Activated CD8-positive, alpha-beta T cell treated with anti-CD3 and anti-CD28 coated beads for 36 hours (primary cell): Measurements from ENCODE around the gene C6orf47. TPM values are rescaled to one million over a fixed set of nuclear protein-coding genes. Genes with fewer than 3 reads are reported as not detected.

ENCODE experiments used
- ATAC-seq: fragments of 200-7000 bp; cut with Tn5 transposase; one replicate; pipeline ENCODE4 v1.10.0; 2021; ENCODE audit warnings: mild to moderate bottlenecking, moderate library complexity
- CTCF ChIA-PET: fragments of 350-600 bp; sonication (Branson Sonifier 250); formaldehyde crosslinking; loops from one replicate; lab custom pipeline; 2021; ENCODE audit warnings: antibody characterized with exemption; lab: Charles Lee
- POLR2A ChIA-PET: fragments of 350-600 bp; sonication (Branson Sonifier 250); formaldehyde crosslinking; loops from one replicate; lab custom pipeline; 2021; ENCODE audit warnings: antibody characterized with exemption; lab: Charles Lee
- DNase-seq: peaks from one replicate; pipeline ENCODE4 v3.0.0-alpha.2; 2020
- H3K27ac Mint-ChIP-seq: one replicate; pipeline ENCODE4 v1.8.0; 2021; ENCODE audit warnings: mild to moderate bottlenecking, mixed read lengths
- H3K27me3 Mint-ChIP-seq: one replicate; pipeline ENCODE4 v1.8.0; 2021; ENCODE audit warnings: mixed read lengths
- H3K36me3 Mint-ChIP-seq: one replicate; pipeline ENCODE4 v1.8.0; 2021; ENCODE audit warnings: low read depth, mixed read lengths
- H3K4me1 Mint-ChIP-seq: one replicate; pipeline ENCODE4 v1.8.0; 2021; ENCODE audit warnings: low read depth, mixed read lengths
- H3K4me3 Mint-ChIP-seq: one replicate; pipeline ENCODE4 v1.8.0; 2021; ENCODE audit warnings: mild to moderate bottlenecking, moderate library complexity, mixed read lengths
- H3K9me3 Mint-ChIP-seq: one replicate; pipeline ENCODE4 v1.8.0; 2021; ENCODE audit warnings: mixed read lengths
- intact Hi-C: fragments of 100-400 bp; cut with micrococcal nuclease; formaldehyde crosslinking; loops from one replicate; pipeline ENCODE4 v1.10.0; 2022
- total RNA-seq, 2 experiments: library from RNA; stranded (reverse); gene quantifications; one replicate each; pipeline ENCODE4 v1.2.3, GENCODE V29; 2021
- TF ChIP-seq, protein P1 (sequence below): fragments of 200-600 bp; IDR thresholded peaks from one replicate; pipeline ENCODE4 v1.8.0; 2022; ENCODE audit warnings: antibody characterized with exemption, mild to moderate bottlenecking

C6orf47 gene
- total RNA-seq, 2 experiments from 2014 or later = 11.4 to 11.7 TPM

DNA sequence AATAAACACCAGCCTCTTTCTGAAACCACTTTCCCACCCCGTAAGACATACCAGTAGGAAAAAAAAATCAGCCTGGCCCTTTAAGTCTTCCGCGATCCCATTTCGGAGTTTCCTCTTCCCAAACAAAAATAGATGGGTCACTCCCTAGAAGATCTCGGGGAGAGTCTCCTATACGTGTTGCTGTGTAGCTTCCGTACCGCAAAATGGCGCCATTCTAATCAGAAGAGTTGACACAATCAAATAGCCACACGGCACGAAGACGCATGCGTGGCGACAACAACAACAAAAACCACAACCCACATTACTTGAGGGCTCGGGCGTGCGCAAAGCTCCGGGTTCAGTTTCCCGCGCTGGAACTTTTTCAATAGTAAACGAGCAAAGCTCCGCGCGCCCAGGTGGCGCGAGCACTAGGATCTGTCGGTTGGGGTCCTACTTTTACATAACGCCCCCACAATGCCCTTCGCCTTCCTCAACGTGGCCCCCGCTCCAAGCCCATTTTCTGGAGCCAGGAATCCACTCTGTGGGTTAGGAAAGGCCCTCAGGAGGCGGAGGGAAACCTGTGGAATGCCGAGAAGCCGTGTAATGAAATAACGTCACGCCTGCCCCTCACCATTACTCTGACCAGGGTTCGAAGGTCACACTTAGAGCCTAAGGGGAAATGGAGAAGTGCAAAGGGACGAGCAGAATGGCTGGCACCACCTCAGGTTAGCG, 4.4 kb upstream of the C6orf47 start, which contains the start of gene GPANK1:
Gene GPANK1 (minus strand): TSS at position 208 of the 711 bp plus-strand sequence. CDS start 519 bp downstream, outside the sequence.
- no peaks in the 10 kb centered on the region for H3K9me3 Mint-ChIP-seq
- H3K27me3 Mint-ChIP-seq = no peaks in the 10 kb centered on the region
- peak within 1 kb of the TSS; percentile 98 for H3K4me3 Mint-ChIP-seq
- ChIA-PET CTCF (interaction anchor here (0.7 to 2.8 kb wide), 4 partner anchors 12 to 85 kb away, joined by 3 to 16 read pairs (median 4); partner anchors contain the start of genes ABHD16A and BAG6), POLR2A (interaction anchor here (0.6 to 8.5 kb wide), 33 partner anchors 8 to 199 kb away, joined by 3 to 160 read pairs (median 4); partner anchors contain the start of genes ABHD16A, APOM, BAG6 and DDX39B)
- H3K4me1 Mint-ChIP-seq = peaks cover 63% of the 10 kb centered on the region
- H3K27ac Mint-ChIP-seq = peak within 1 kb of the TSS; percentile 97
- intact Hi-C loops = loop anchor here (2.0 to 10.0 kb wide), 3 partner anchors 44 to 170 kb away; partner anchors contain the start of genes ATP6V1G2, DDX39B, NFKBIL1 and PRRC2A
- TF ChIP-seq, protein P1, sequence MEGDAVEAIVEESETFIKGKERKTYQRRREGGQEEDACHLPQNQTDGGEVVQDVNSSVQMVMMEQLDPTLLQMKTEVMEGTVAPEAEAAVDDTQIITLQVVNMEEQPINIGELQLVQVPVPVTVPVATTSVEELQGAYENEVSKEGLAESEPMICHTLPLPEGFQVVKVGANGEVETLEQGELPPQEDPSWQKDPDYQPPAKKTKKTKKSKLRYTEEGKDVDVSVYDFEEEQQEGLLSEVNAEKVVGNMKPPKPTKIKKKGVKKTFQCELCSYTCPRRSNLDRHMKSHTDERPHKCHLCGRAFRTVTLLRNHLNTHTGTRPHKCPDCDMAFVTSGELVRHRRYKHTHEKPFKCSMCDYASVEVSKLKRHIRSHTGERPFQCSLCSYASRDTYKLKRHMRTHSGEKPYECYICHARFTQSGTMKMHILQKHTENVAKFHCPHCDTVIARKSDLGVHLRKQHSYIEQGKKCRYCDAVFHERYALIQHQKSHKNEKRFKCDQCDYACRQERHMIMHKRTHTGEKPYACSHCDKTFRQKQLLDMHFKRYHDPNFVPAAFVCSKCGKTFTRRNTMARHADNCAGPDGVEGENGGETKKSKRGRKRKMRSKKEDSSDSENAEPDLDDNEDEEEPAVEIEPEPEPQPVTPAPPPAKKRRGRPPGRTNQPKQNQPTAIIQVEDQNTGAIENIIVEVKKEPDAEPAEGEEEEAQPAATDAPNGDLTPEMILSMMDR = no peak
- DNase-seq (peak; percentile 96), ATAC-seq (peak; percentile 25)
- peaks cover 80% of the 10 kb centered on the region for H3K36me3 Mint-ChIP-seq

DNA sequence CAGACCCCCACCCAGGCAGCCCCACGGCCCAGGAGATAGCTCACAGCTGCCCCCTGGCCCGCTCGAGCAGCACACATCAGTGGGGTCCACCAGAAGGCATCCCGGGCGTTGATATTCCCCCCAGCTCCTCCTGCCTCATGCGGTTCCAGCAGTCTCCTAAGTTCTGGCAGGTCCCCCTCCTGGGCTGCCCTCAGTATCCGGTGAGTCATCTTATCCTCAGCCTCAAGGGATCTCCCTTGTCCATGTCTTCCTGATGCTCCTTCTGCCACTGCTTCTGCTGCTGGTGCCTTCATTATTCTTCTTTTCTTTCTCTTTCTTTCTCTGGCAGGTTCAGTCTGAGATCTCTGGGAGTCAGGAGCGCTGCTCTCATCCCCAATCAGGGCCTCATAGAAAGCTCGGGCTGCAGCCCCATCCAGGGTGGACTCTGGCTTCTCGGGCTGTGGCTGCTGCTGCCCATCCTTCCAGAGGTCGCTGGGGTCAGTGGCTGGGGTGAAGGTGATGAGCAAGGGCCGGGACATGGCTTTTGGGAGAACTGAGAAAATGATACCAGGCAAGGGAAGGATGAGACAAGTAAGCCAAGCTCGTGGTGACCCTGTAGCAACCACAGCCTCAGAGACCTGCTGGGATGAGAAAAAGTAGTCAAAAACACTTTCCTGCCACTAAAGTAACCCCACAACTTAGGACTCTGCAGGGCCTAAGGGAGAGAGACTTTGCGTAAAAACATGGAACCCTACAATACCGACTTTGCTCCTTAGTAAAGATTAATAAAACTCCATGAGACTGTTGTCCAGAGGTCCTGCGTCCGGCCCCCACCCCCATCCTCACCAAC, 3.6 kb upstream of the C6orf47 start:
- Mint-ChIP-seq H3K36me3 (peaks cover 82% of the 10 kb centered on the region), H3K27ac (peak overlapping the region; percentile 97), H3K4me3 (peak overlapping the region; percentile 98), H3K9me3 (no peaks in the 10 kb centered on the region), H3K27me3 (no peaks in the 10 kb centered on the region), H3K4me1 (peaks cover 67% of the 10 kb centered on the region)
- ATAC-seq (no peak), DNase-seq (no peak)
- intact Hi-C loops = loop anchor here (2.0 to 10.0 kb wide), 3 partner anchors 43 to 171 kb away; partner anchors contain the start of genes ATP6V1G2, DDX39B, NFKBIL1 and PRRC2A
- POLR2A ChIA-PET = interaction anchor here (0.8 to 8.5 kb wide), 36 partner anchors 9 to 1308 kb away, joined by 3 to 160 read pairs (median 4); partner anchors contain the start of genes ABHD16A, APOM, BAG6 and DDX39B
- CTCF ChIA-PET = interaction anchor here (0.7 to 2.8 kb wide), 7 partner anchors 11 to 166 kb away, joined by 3 to 16 read pairs (median 3); partner anchors contain the start of genes ABHD16A and BAG6
- TF ChIP-seq, protein P1 = no peak

DNA sequence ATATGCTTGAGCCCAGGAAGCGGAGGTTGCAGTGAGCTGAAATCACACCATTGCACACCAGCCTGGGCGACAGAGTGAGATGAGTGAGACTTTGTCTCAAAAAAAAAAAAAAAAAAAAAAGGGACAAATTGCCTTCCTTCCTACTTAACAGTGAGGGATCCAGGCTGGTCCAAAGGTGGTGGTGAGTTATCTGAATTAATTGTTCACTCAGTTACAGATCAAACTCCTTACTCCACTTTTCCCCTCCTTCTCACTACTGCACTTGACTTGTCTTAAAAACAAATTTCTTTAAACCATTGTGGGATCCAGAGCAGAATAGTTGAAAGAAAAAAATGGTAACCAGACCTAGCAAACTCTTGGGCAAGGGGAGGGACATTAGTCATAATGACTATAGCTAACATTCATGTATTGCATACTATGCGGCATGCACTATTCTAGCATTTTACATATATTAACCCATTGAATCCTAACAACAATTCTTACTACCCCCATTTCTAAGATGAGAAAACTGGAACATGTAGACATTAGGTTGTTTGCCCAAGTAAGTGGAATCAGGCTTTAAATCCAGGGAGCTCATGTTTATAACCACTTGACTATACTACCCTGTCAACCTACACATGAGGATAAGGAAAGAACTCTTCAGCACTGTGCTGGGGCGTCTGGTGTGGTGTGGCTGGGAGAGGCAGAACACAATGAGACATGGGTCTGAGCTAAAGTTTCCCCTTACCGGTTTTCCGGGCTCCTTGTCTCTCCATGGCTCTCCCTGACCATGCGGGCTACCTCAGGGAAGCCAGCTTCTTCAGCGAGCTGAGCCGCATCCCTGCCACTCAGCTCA, 2.8 kb upstream of the C6orf47 start:
- TF ChIP-seq, protein P1 = no peak
- ATAC-seq (no peak), DNase-seq (no peak)
- Mint-ChIP-seq H3K9me3 (no peaks in the 10 kb centered on the region), H3K4me1 (peaks cover 72% of the 10 kb centered on the region), H3K27ac (peak overlapping the region; percentile 97), H3K36me3 (peaks cover 79% of the 10 kb centered on the region), H3K27me3 (no peaks in the 10 kb centered on the region), H3K4me3 (peak overlapping the region; percentile 98)
- intact Hi-C loops = loop anchor here (10.0 kb wide), 2 partner anchors 119 to 171 kb away; partner anchors contain the start of genes ATP6V1G2, DDX39B and NFKBIL1
- ChIA-PET CTCF (interaction anchor here (0.8 to 2.8 kb wide), 4 partner anchors 11 to 166 kb away, joined by 3 to 16 read pairs (median 3); partner anchors contain the start of gene BAG6), POLR2A (interaction anchor here (0.8 to 8.5 kb wide), 17 partner anchors 9 to 1309 kb away, joined by 3 to 160 read pairs (median 4); partner anchors contain the start of genes APOM, BAG6, DDX39B and DXO)

DNA sequence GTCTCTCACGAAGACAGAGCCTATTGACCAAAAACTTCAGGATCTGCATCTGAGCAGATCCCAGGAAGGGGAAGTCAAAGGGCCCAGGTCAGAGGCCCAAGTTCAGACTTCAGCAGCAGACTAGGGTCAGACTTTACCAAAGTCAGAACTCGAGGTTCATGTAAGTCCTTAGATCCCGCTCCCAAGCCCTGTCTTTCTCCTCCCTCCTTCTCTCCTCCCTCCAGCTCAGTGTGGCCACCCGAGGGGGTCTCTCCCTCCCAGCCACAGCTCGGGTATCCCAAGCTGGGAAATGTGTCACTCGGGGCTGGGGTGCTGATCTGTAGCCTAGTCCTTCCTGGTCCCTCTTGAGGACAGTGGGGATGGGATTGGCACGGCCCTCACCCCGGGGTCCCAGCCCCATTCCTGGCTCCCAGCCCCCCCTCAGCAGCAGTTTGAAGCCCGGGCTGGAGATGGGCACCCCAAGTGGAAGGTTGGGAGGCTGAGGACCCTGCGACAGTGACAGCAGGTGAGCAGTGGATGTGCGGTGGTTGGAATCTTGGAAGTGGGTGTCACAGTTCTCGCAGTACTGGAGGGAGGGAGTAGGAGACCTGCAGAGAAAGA, 1.6 kb upstream of the C6orf47 start:
- Mint-ChIP-seq H3K9me3 (no peaks in the 10 kb centered on the region), H3K4me1 (peaks cover 71% of the 10 kb centered on the region), H3K27ac (peak overlapping the region; percentile 64), H3K36me3 (peaks cover 77% of the 10 kb centered on the region), H3K27me3 (no peaks in the 10 kb centered on the region), H3K4me3 (peak overlapping the region; percentile 51)
- ChIA-PET POLR2A (interaction anchor here (0.7 to 8.5 kb wide), 6 partner anchors 9 to 172 kb away, joined by 3 to 160 read pairs (median 7); partner anchors contain the start of genes APOM, BAG6 and DDX39B), CTCF (interaction anchor here (1.2 to 1.8 kb wide), 2 partner anchors 9 to 82 kb away, joined by 3 to 5 read pairs; partner anchors contain the start of gene BAG6)
- TF ChIP-seq, protein P1 = no peak
- intact Hi-C loops = loop anchor here (10.0 kb wide), 2 partner anchors 117 to 173 kb away; partner anchors contain the start of genes ATP6V1G2, DDX39B and NFKBIL1
- ATAC-seq (no peak), DNase-seq (no peak)
